Measurements from ENCODE around the gene DEK.
"Not testable (repeated sequence)": the region's sequence is repeated elsewhere in the genome, so short reads cannot be mapped to it uniquely, and the experiment has no call there.

DEK gene

GRCh38 chr6:18240230-18240629, 24.1 kb downstream of the DEK start:
- DNase-seq (ENCODE audit: low read depth in 2 of 2), result no peak

- no peak for DNase-seq (ENCODE audit: low read depth in 2 of 2)
Measured at GRCh38 chr6:18237167-18237566, 27.2 kb downstream of the DEK start.

GRCh38 chr6:18235524-18235923, 28.8 kb downstream of the DEK start:
- DNase-seq (ENCODE audit: low read depth in 2 of 2), result no peak

GRCh38 chr6:18234564-18234963, 29.8 kb downstream of the DEK start:
- DNase-seq (ENCODE audit: low read depth in 2 of 2), result no peak

- not testable (repeated sequence) for DNase-seq (ENCODE audit: low read depth in 2 of 2)
Measured at GRCh38 chr6:18233770-18234169, 30.6 kb downstream of the DEK start.

- not testable (repeated sequence) for DNase-seq (ENCODE audit: low read depth in 2 of 2)
Measured at GRCh38 chr6:18231856-18232255, 32.5 kb downstream of the DEK start.

- DNase-seq (ENCODE audit: low read depth in 2 of 2), result not testable (repeated sequence)
Measured at GRCh38 chr6:18228590-18228989, 35.7 kb downstream of the DEK start.

GRCh38 chr6:18227166-18227565, 37.2 kb downstream of the DEK start:
- not testable (repeated sequence) for DNase-seq (ENCODE audit: low read depth in 2 of 2)

- DNase-seq (ENCODE audit: low read depth in 2 of 2), result not testable (repeated sequence)
Measured at GRCh38 chr6:18226451-18227105, 37.8 kb downstream of the DEK start.

GRCh38 chr6:18221288-18221615, 43.1 kb downstream of the DEK start:
- no peak for DNase-seq (ENCODE audit: low read depth in 2 of 2)

GRCh38 chr6:18219591-18219990, 44.7 kb downstream of the DEK start:
- no peak for DNase-seq (ENCODE audit: low read depth in 2 of 2)

- no peak for DNase-seq (ENCODE audit: low read depth in 2 of 2)
Measured at GRCh38 chr6:18218233-18218632, 46.1 kb downstream of the DEK start.

- DNase-seq (ENCODE audit: low read depth in 2 of 2), result no peak
Measured at GRCh38 chr6:18216411-18216810, 47.9 kb downstream of the DEK start.

- DNase-seq (ENCODE audit: low read depth in 2 of 2), result no peak
Measured at GRCh38 chr6:18215436-18215835, 48.9 kb downstream of the DEK start.

GRCh38 chr6:18214003-18214402, 50.3 kb downstream of the DEK start:
- DNase-seq (ENCODE audit: low read depth in 2 of 2), result no peak

- no peak for DNase-seq (ENCODE audit: low read depth in 2 of 2)
Measured at GRCh38 chr6:18213439-18213838, 50.9 kb downstream of the DEK start.

- no peak for DNase-seq (ENCODE audit: low read depth in 2 of 2)
Measured at GRCh38 chr6:18212231-18212630, 52.1 kb downstream of the DEK start.

- no peak for DNase-seq (ENCODE audit: low read depth in 2 of 2)
Measured at GRCh38 chr6:18211338-18211737, 53.0 kb downstream of the DEK start.

GRCh38 chr6:18210707-18211106, 53.6 kb downstream of the DEK start:
- no peak for DNase-seq (ENCODE audit: low read depth in 2 of 2)

- DNase-seq (ENCODE audit: low read depth in 2 of 2), result no peak
Measured at GRCh38 chr6:18209539-18210197, 54.7 kb downstream of the DEK start.

- DNase-seq (ENCODE audit: low read depth in 2 of 2), result not testable (repeated sequence)
Measured at GRCh38 chr6:18208778-18209177, 55.6 kb downstream of the DEK start.

GRCh38 chr6:18207949-18208348, 56.4 kb downstream of the DEK start:
- DNase-seq (ENCODE audit: low read depth in 2 of 2), result no peak

GRCh38 chr6:18207438-18207837, 56.9 kb downstream of the DEK start:
- no peak for DNase-seq (ENCODE audit: low read depth in 2 of 2)

- DNase-seq (ENCODE audit: low read depth in 2 of 2), result no peak
Measured at GRCh38 chr6:18206591-18206990, 57.7 kb downstream of the DEK start.

All from stimulated activated CD4-positive, alpha-beta T cell treated with anti-CD3 and anti-CD28 coated beads, Interleukin-1b, Interleukin-23, amount 100 ng/mL, for 4 hours (primary cell).